Measurements from ENCODE around the gene HOXC10.

DNA sequence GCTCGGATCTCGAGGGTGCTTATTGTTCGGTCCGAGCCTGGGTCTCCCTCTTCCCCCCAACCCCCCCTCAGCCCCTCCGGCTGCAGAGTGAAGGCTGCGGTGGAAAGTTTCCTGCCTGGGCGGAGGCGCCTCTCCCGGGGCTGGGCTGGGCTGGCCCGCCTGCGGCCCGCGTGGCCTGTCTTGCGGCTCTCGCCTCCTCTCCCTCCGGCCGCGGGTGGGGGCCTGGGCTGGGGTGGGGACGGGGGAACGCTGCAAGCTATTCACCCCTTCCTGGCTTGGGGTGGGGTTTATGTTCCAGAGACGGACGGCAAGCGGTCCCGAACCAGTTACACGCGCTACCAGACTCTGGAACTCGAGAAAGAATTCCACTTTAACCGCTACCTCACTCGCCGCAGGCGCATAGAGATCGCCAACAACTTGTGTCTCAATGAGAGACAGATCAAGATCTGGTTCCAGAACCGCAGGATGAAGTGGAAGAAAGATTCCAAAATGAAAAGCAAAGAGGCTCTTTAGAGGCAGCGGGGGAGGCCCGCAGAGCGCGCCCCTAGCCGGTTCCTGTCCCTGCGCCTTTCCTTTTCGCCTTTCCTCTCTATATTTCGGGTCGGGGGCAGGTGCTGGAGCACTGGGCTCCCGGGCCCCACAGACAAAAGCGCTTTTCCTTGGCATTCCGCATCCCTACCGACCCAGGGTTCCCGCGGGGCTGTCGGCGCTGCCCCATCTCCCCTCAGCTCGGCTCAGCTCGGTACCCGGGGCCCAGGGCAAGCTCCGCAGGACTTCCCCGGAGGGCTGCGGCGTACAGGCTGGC lies 49.2 kb downstream of the HOXC10 start:
- TF ChIP-seq BHLHE40 (IDR thresholded peaks at IDR 0.05; ENCODE audit: borderline replicate concordance) (no peak), FOXM1 (IDR thresholded peaks at IDR 0.05; ENCODE audit: borderline replicate concordance) (no peak), ELF4 (IDR thresholded peaks at IDR 0.05) (no peak), FOXK2 (IDR thresholded peaks at IDR 0.05) (no peak), SUZ12 (IDR thresholded peaks at IDR 0.05) (no peak), L3MBTL2 (conservative IDR thresholded peaks at IDR 0.05) (no peak), ARNT (IDR thresholded peaks at IDR 0.05) (no peak), PKNOX1 (IDR thresholded peaks at IDR 0.05) (no peak), NFRKB (IDR thresholded peaks at IDR 0.05) (no peak)

Data from HEK293T (cell line).